Astrocyte (in vitro differentiated cells and primary cell): Measurements from ENCODE around the gene IQCM. TPM values are rescaled to one million over a fixed set of nuclear protein-coding genes. Genes with fewer than 3 reads are reported as not detected.
"Not testable (repeated sequence)": the region's sequence is repeated elsewhere in the genome, so short reads cannot be mapped to it uniquely, and the experiment has no call there.

Experiments
- DNase-seq: peaks from one replicate; pipeline ENCODE4 v3.0.0-alpha.2; 2010; ENCODE audit warnings: low read depth
- FAIRE-seq: peaks from 2 replicates; lab custom pipeline; 2011; peaks lifted over from hg19 to GRCh38; lab: Jason Lieb, UNC
- H2AFZ ChIP-seq: 2 replicates; pipeline ENCODE4 v1.6.0; 2012; ENCODE audit warnings: low read depth, low read length, inconsistent platforms
- H3K27ac ChIP-seq: 2 replicates; pipeline ENCODE4 v1.5.1; 2011; ENCODE audit warnings: low read depth, low read length, inconsistent platforms
- H3K27me3 ChIP-seq: 2 replicates; pipeline ENCODE4 v1.6.0; 2011; ENCODE audit warnings: low read length, inconsistent platforms; ENCODE audit not compliant: insufficient read depth
- H3K36me3 ChIP-seq: 2 replicates; pipeline ENCODE4 v1.5.1; 2011; ENCODE audit warnings: low read length, inconsistent platforms; ENCODE audit not compliant: insufficient read depth
- H3K4me1 ChIP-seq: 2 replicates; pipeline ENCODE4 v1.5.1; 2011; ENCODE audit warnings: low read length, inconsistent platforms; ENCODE audit not compliant: insufficient read depth
- H3K4me2 ChIP-seq: 2 replicates; pipeline ENCODE4 v1.6.0; 2012; ENCODE audit warnings: low read length, inconsistent platforms
- H3K4me3 ChIP-seq: 2 replicates; pipeline ENCODE4 v1.5.1; 2011; ENCODE audit warnings: low read depth, mild to moderate bottlenecking, low read length, inconsistent platforms; ENCODE audit not compliant: insufficient read depth
- H3K79me2 ChIP-seq: 2 replicates; pipeline ENCODE4 v1.6.0; 2012; ENCODE audit warnings: mild to moderate bottlenecking, low read length, inconsistent platforms; ENCODE audit not compliant: insufficient read depth
- H3K9ac ChIP-seq: 2 replicates; pipeline ENCODE4 v1.6.0; 2012; ENCODE audit warnings: mild to moderate bottlenecking, low read length, inconsistent platforms
- H3K9me3 ChIP-seq: 2 replicates; pipeline ENCODE4 v1.5.1; 2012; ENCODE audit warnings: low read depth, mild to moderate bottlenecking, low read length, inconsistent platforms; ENCODE audit not compliant: insufficient read depth
- H4K20me1 ChIP-seq: 2 replicates; pipeline ENCODE4 v1.6.0; 2012; ENCODE audit warnings: low read length, inconsistent platforms; ENCODE audit not compliant: insufficient read depth
- H3K27ac Mint-ChIP-seq: one replicate; pipeline ENCODE4 v1.8.0; 2021; ENCODE audit warnings: mild to moderate bottlenecking, mixed read lengths; ENCODE audit not compliant: unreplicated experiment
- H3K27me3 Mint-ChIP-seq: one replicate; pipeline ENCODE4 v1.8.0; 2021; ENCODE audit warnings: low read depth, mixed read lengths; ENCODE audit not compliant: unreplicated experiment
- H3K36me3 Mint-ChIP-seq: one replicate; pipeline ENCODE4 v1.8.0; 2021; ENCODE audit warnings: low read depth, mixed read lengths; ENCODE audit not compliant: unreplicated experiment
- H3K4me1 Mint-ChIP-seq: one replicate; pipeline ENCODE4 v1.8.0; 2021; ENCODE audit warnings: low read depth, mixed read lengths; ENCODE audit not compliant: unreplicated experiment
- H3K4me3 Mint-ChIP-seq: one replicate; pipeline ENCODE4 v1.8.0; 2021; ENCODE audit warnings: mild to moderate bottlenecking, moderate library complexity, mixed read lengths; ENCODE audit not compliant: unreplicated experiment
- H3K9me3 Mint-ChIP-seq: one replicate; pipeline ENCODE4 v1.8.0; 2021; ENCODE audit warnings: mild to moderate bottlenecking, mixed read lengths; ENCODE audit not compliant: unreplicated experiment
- EZH2 ChIP-seq: IDR thresholded peaks from 2 replicates; pipeline ENCODE4 v1.6.1; 2012; ENCODE audit warnings: mild to moderate bottlenecking, low read length, inconsistent platforms; ENCODE audit not compliant: insufficient read depth
- total RNA-seq: library from RNA; stranded (reverse); gene quantifications from 2 replicates; pipeline ENCODE4 v1.2.1, GENCODE V29; 2021
- TF ChIP-seq, protein P1 (sequence below): IDR thresholded peaks from 2 replicates; pipeline ENCODE4 v1.5.1; 2011; ENCODE audit warnings: low read depth, mild to moderate bottlenecking, inconsistent platforms, low read length, moderate library complexity; ENCODE audit not compliant: insufficient read depth

Gene IQCM
- total RNA-seq, 1 donor from 2014 or later = 0.11 TPM

DNA sequence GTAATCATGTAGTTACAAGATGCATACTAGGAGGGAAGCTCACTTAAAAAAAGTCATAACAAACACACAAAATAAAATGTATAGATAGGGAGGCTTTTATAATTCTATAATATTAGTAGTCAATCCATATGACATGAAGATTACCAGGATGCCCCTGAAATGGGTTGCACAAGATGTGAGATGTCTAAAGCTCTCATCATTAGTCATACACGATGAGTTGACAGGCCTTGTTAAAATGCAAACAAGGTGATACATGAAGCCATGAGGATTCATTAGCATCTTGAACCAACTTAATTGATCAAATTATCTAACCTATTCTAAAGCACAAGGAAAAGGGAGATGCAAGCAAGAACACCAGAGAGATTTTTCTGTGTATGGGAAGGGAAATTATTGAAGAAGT lies 470.2 kb downstream of the IQCM start:
- DNase-seq = no peak
- H2AFZ ChIP-seq = no peak overlapping the region
- no peaks in the 10 kb centered on the region for H3K79me2 ChIP-seq
- H3K27me3 ChIP-seq = no peaks in the 10 kb centered on the region
- no peak for FAIRE-seq
- Mint-ChIP-seq H3K4me1 (peaks cover 8% of the 10 kb centered on the region), H3K27ac (no peak overlapping the region), H3K36me3 (no peaks in the 10 kb centered on the region), H3K4me3 (no peak overlapping the region), H3K9me3 (no peaks in the 10 kb centered on the region), H3K27me3 (no peaks in the 10 kb centered on the region)
- no peak overlapping the region for H3K9ac ChIP-seq
- TF ChIP-seq EZH2 = no peak
- TF ChIP-seq, protein P1, sequence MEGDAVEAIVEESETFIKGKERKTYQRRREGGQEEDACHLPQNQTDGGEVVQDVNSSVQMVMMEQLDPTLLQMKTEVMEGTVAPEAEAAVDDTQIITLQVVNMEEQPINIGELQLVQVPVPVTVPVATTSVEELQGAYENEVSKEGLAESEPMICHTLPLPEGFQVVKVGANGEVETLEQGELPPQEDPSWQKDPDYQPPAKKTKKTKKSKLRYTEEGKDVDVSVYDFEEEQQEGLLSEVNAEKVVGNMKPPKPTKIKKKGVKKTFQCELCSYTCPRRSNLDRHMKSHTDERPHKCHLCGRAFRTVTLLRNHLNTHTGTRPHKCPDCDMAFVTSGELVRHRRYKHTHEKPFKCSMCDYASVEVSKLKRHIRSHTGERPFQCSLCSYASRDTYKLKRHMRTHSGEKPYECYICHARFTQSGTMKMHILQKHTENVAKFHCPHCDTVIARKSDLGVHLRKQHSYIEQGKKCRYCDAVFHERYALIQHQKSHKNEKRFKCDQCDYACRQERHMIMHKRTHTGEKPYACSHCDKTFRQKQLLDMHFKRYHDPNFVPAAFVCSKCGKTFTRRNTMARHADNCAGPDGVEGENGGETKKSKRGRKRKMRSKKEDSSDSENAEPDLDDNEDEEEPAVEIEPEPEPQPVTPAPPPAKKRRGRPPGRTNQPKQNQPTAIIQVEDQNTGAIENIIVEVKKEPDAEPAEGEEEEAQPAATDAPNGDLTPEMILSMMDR = no peak
- no peak overlapping the region for H3K4me2 ChIP-seq
- H3K9me3 ChIP-seq = no peaks in the 10 kb centered on the region
- H3K4me3 ChIP-seq = no peak overlapping the region
- H3K36me3 ChIP-seq = no peaks in the 10 kb centered on the region
- H3K27ac ChIP-seq = no peak overlapping the region
- H3K4me1 ChIP-seq = no peaks in the 10 kb centered on the region
- H4K20me1 ChIP-seq = no peaks in the 10 kb centered on the region

DNA sequence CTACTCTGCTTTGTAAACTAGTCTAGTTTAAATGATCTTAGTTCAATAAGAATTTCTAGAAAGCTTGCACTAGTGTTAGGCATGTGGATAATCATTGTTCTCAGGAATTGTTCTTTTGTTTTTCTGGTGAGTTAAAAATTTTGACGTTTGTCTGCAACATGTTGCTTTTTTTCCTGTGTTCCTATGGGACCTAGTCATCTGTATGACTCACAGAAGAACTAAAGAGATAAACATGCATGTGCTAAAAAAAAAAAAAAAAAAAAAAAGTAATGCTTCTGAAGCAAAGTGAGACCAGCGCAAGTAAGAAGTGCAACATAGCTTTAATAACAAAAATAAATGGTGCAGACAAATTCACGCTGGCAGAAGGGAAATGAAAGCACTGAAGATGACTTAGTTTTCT lies 471.2 kb downstream of the IQCM start:
- H3K4me2 ChIP-seq = peak overlapping the region; percentile 67

DNA sequence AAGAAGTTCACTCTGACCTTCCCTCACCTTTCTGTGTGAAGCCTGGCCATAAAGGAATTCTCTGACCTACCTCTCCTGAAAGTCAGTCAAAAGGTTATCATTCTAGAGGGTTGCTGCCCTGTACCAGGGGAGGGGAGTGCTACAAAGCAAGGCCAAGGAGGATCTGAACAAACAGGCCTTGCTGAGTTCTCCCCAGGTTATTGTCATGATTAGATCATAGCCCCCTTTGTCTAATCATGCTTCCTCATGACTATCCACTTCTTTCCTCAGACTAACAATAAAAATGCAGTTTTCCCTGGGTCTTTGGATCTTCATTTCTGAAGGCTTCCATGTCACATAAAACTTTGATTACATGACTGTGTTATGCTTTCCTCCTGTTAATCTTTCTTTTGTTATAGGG lies 472.0 kb downstream of the IQCM start:
- Mint-ChIP-seq H3K27me3 (no peaks in the 10 kb centered on the region), H3K27ac (no peak overlapping the region), H3K4me3 (no peak overlapping the region), H3K36me3 (no peaks in the 10 kb centered on the region), H3K4me1 (peaks cover 8% of the 10 kb centered on the region), H3K9me3 (no peaks in the 10 kb centered on the region)
- Histone ChIP-seq H3K9me3 (no peaks in the 10 kb centered on the region), H3K9ac (no peak overlapping the region), H3K79me2 (no peaks in the 10 kb centered on the region), H3K4me3 (no peak overlapping the region), H3K4me1 (no peaks in the 10 kb centered on the region), H3K27me3 (no peaks in the 10 kb centered on the region), H2AFZ (peak overlapping the region; percentile 13), H3K4me2 (no peak overlapping the region), H3K36me3 (no peaks in the 10 kb centered on the region), H3K27ac (no peak overlapping the region), H4K20me1 (no peaks in the 10 kb centered on the region)
- FAIRE-seq (no peak), DNase-seq (no peak)
- no peak for TF ChIP-seq EZH2
- TF ChIP-seq, protein P1 = no peak

More for the DNA sequence above, 471.2 kb downstream of the IQCM start:
- Histone ChIP-seq H3K27ac (peak overlapping the region; percentile 7), H3K9ac (no peak overlapping the region), H4K20me1 (no peaks in the 10 kb centered on the region), H3K27me3 (no peaks in the 10 kb centered on the region), H3K79me2 (no peaks in the 10 kb centered on the region), H3K9me3 (no peaks in the 10 kb centered on the region), H3K36me3 (no peaks in the 10 kb centered on the region), H3K4me3 (peak overlapping the region; percentile 18), H3K4me1 (no peaks in the 10 kb centered on the region), H2AFZ (peak overlapping the region; percentile 30)
- H3K36me3 Mint-ChIP-seq = no peaks in the 10 kb centered on the region
- no peak overlapping the region for H3K4me3 Mint-ChIP-seq
- no peaks in the 10 kb centered on the region for H3K27me3 Mint-ChIP-seq
- FAIRE-seq (peak; percentile 62), DNase-seq (peak; percentile 77)
- TF ChIP-seq EZH2 = no peak
- TF ChIP-seq, protein P1 = no peak
- no peak overlapping the region for H3K27ac Mint-ChIP-seq
- H3K9me3 Mint-ChIP-seq = no peaks in the 10 kb centered on the region
- peaks cover 8% of the 10 kb centered on the region for H3K4me1 Mint-ChIP-seq

DNA sequence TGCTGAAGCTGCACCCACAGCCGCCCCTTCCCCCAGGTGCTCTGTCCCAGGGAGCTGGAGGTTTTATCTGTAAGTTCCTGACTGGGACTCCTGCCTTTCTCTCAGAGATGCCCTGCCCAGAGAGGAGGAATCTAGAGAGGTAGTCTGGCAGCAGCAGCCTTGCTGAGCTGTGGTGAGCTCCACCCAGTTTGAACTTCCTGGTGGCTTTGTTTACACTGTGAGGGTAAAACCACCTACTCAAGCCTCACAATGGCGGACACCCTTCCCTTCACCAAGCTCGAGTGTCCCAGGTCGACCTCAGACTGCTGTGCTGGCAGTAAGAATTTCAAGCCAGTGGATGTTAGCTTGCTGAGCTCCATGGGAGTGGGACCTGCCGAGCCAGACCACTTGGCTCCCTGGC lies 474.5 kb downstream of the IQCM start:
- not testable (repeated sequence) for H3K27ac Mint-ChIP-seq, H3K4me3 Mint-ChIP-seq, H3K27me3 ChIP-seq, H3K27ac ChIP-seq, H3K4me3 ChIP-seq, H3K4me1 Mint-ChIP-seq, DNase-seq, H3K36me3 Mint-ChIP-seq, H3K27me3 Mint-ChIP-seq, H3K9ac ChIP-seq, H3K4me2 ChIP-seq, FAIRE-seq, H2AFZ ChIP-seq, H4K20me1 ChIP-seq, H3K4me1 ChIP-seq, H3K79me2 ChIP-seq, H3K9me3 Mint-ChIP-seq, H3K9me3 ChIP-seq, H3K36me3 ChIP-seq
